Osteocyte (in vitro differentiated cells): ENCODE measurements around the gene LECT2. TPM values are rescaled to one million over a fixed set of nuclear protein-coding genes. Genes with fewer than 3 reads are reported as not detected.

ENCODE experiments used
- DNase-seq: peaks from one replicate; pipeline ENCODE4 v3.0.0; 2021; ENCODE audit warnings: mixed read lengths; ENCODE audit not compliant: unreplicated experiment; ENCODE audit errors: extremely low spot score
- H3K27ac Mint-ChIP-seq: one replicate; pipeline ENCODE4 v1.8.0; 2021; ENCODE audit warnings: mild to moderate bottlenecking, mixed read lengths; ENCODE audit not compliant: unreplicated experiment
- H3K27me3 Mint-ChIP-seq: one replicate; pipeline ENCODE4 v1.8.0; 2021; ENCODE audit warnings: mixed read lengths; ENCODE audit not compliant: unreplicated experiment
- H3K36me3 Mint-ChIP-seq: one replicate; pipeline ENCODE4 v1.8.0; 2021; ENCODE audit warnings: mixed read lengths; ENCODE audit not compliant: unreplicated experiment
- H3K4me1 Mint-ChIP-seq: one replicate; pipeline ENCODE4 v1.8.0; 2021; ENCODE audit warnings: mixed read lengths; ENCODE audit not compliant: unreplicated experiment
- H3K4me3 Mint-ChIP-seq: one replicate; pipeline ENCODE4 v1.8.0; 2021; ENCODE audit warnings: mild to moderate bottlenecking, moderate library complexity, mixed read lengths; ENCODE audit not compliant: unreplicated experiment
- H3K9me3 Mint-ChIP-seq: one replicate; pipeline ENCODE4 v1.8.0; 2021; ENCODE audit warnings: mixed read lengths; ENCODE audit not compliant: unreplicated experiment
- CTCF ChIP-seq: fragments of 200-600 bp; sonication (generic); IDR thresholded peaks from 2 replicates; pipeline ENCODE4 v1.5.0; 2021; ENCODE audit warnings: antibody characterized with exemption, mild to moderate bottlenecking, moderate library complexity
- total RNA-seq: library from RNA; stranded (reverse); gene quantifications from 2 replicates; pipeline ENCODE4 v1.2.1, GENCODE V29; 2021

Gene LECT2
- total RNA-seq, 1 donor from 2014 or later: not detected

DNA sequence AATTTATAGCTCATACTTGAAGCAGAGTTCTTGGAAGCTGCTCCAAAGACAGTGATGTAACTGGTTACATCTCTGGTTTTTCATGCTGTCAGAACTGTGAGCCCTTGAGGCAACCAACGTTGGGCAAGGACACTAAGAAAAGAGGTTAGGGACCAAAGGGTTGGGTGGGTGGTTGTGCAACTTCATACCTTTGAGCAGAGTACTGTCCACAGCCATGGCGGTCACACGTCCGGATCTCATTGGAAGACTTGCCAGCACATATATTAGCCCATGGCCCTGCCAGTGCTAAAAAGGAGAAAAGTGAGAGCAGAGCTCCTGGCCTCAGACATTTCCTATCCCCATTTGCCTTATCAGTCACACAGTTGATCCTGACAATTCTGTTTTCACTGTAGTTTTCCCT lies 2.1 kb downstream of the LECT2 start:
- Mint-ChIP-seq H3K27me3 (no peaks in the 10 kb centered on the region), H3K4me1 (no peaks in the 10 kb centered on the region), H3K36me3 (no peaks in the 10 kb centered on the region), H3K9me3 (no peaks in the 10 kb centered on the region), H3K27ac (no peak overlapping the region), H3K4me3 (no peak overlapping the region)
- no peak for TF ChIP-seq CTCF
- DNase-seq: no peak

DNA sequence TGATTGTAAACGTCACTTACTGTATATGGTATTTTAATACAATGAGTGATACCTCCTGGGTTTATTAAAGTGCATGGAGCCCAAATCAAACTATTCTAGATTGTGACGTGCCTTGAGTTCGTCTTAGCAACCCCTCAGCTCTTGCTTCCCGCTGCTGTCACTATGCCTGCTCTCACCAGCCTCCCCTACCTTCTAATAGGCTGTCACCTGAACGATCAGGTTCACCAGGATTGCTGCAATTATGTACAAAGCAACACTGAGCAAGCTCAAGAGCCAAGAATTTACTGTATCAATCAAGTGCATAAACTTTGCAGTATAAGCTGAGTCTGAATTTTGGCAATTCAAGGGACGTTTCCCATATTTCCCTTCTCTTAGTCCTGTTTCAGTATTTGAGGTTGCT lies 3.0 kb downstream of the LECT2 start:
- H3K36me3 Mint-ChIP-seq: no peaks in the 10 kb centered on the region
- no peak for DNase-seq
- H3K4me3 Mint-ChIP-seq: no peak overlapping the region
- no peaks in the 10 kb centered on the region for H3K4me1 Mint-ChIP-seq
- no peaks in the 10 kb centered on the region for H3K27me3 Mint-ChIP-seq
- no peaks in the 10 kb centered on the region for H3K9me3 Mint-ChIP-seq
- no peak for TF ChIP-seq CTCF
- H3K27ac Mint-ChIP-seq: no peak overlapping the region

GRCh38 chr5:135951257-135951656 lies 3.5 kb downstream of the LECT2 start:
- H3K36me3 Mint-ChIP-seq: no peaks in the 10 kb centered on the region
- H3K27ac Mint-ChIP-seq: no peak overlapping the region
- H3K4me1 Mint-ChIP-seq: no peaks in the 10 kb centered on the region
- no peaks in the 10 kb centered on the region for H3K27me3 Mint-ChIP-seq
- no peaks in the 10 kb centered on the region for H3K9me3 Mint-ChIP-seq
- DNase-seq: no peak
- H3K4me3 Mint-ChIP-seq: no peak overlapping the region
- no peak for TF ChIP-seq CTCF

GRCh38 chr5:135950611-135951010 lies 4.2 kb downstream of the LECT2 start:
- Mint-ChIP-seq H3K27me3 (no peaks in the 10 kb centered on the region), H3K9me3 (no peaks in the 10 kb centered on the region), H3K4me3 (no peak overlapping the region), H3K36me3 (no peaks in the 10 kb centered on the region), H3K4me1 (no peaks in the 10 kb centered on the region), H3K27ac (no peak overlapping the region)
- TF ChIP-seq CTCF: no peak
- no peak for DNase-seq

DNA sequence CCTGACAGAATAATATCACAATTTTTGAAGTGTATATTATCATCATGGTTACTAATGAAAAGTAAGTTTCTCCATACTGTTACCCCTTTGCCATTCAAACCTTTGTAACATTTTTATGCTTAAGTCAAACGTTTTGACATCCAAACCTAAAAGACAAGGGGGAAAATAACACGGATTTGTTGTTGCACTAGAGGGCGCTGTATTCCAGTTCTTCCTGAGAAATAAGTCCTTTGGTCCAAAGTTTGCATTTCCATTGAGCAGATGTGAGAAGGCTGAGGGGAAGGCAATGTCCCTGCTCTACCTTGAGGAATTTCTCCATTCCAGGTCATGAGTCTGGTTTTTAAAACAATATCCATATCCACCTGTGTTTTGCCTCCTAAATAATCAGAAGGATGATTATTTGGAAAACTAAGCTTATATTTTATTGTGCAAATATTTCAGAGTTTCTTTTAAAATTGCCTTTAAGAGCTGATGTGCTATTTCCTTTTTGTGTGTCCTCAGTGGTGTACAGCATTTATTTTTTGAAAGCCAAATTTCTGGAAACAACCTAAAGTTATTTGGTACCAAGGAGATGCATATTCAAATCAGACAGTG lies 9.7 kb downstream of the LECT2 start:
- Mint-ChIP-seq H3K36me3 (no peaks in the 10 kb centered on the region), H3K27ac (no peak overlapping the region), H3K27me3 (peaks cover 16% of the 10 kb centered on the region), H3K4me3 (no peak overlapping the region), H3K9me3 (no peaks in the 10 kb centered on the region), H3K4me1 (no peaks in the 10 kb centered on the region)
- peak; percentile 83 for TF ChIP-seq CTCF
- DNase-seq: no peak
